ENCODE measurements around the gene GPR146.
"Not testable (repeated sequence)": the region's sequence is repeated elsewhere in the genome, so short reads cannot be mapped to it uniquely, and the experiment has no call there.

Gene GPR146

DNA sequence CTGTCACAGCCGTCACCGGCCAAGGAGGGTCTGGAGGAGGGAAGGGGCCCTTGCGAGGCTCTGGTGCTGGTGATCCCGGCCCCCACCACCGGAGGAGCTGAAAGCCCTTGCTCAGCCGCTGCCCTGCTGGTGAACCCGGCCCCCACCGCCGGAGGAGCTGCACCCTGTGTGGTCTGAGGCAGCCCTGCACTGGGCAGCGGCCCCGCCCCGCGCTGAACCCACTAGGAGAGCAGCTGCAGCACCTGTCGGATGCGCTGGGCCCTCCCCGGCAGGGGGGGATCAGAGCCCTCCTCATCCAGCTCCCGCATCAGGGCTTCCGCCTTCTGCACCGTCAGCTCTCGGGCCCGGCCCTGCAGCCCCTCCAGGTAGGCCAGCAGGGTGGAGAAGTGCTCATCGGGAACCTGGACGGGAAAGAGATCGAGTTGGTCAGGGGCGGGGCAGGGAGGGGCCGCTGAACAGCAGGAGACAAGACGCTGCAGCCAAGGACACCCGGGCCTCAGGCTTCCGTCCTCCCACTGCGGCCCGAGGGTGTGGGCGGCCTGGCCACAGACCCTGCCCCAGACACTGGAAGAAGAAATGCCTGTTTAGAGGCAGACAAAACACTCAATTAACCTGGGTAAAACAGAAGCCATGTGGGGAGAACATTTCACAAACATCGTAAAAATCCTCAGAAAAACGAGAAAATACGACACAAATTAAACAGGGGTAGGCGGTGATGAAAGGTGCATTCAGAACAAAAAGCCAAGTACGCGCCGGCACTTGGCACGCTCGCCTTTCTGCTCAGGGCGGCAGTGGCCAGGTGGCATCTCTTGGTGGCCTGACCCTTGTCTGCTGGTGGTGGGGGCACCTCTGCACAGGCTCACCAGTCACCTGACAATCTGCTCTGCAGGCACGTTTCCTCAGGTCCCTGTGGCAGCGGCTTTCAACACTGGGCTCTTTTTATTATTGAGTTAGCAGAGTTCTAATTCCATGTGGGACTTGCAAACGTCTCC, 46.6 kb upstream of the GPR146 start:
- no peak for TF ChIP-seq CTCF (IDR thresholded peaks at IDR 0.05)
- intact Hi-C loops (cut with DNase I; ENCODE audit: low total_unique reads) = no loop called here
- H3K36me3 ChIP-seq = peaks cover 0 to 65% (median 35%) of the 10 kb centered on the region in 3 donors
- peaks cover 0 to 10% (median 2%) of the 10 kb centered on the region in 4 donors for H3K4me1 ChIP-seq
- no peak overlapping the region for H3K4me3 ChIP-seq
- no peak for DNase-seq
- H3K27me3 ChIP-seq = peaks cover 0 to under 1% of the 10 kb centered on the region in 2 donors
- H3K9me3 ChIP-seq = no peaks in the 10 kb centered on the region
- H3K27ac ChIP-seq = no peak overlapping the region

GRCh38 chr7:999149-999879, 45.0 kb upstream of the GPR146 start:
- intact Hi-C loops (cut with DNase I; ENCODE audit: low total_unique reads) = no loop called here
- Histone ChIP-seq H3K9me3 (no peaks in the 10 kb centered on the region), H3K36me3 (peaks cover 0 to 72% (median 35%) of the 10 kb centered on the region in 3 donors), H3K27me3 (no peaks in the 10 kb centered on the region), H3K4me1 (no peaks in the 10 kb centered on the region), H3K4me3 (no peak overlapping the region), H3K27ac (no peak overlapping the region)
- TF ChIP-seq CTCF (IDR thresholded peaks at IDR 0.05) = no peak
- DNase-seq = no peak

GRCh38 chr7:999941-1000935, 44.1 kb upstream of the GPR146 start:
- no peaks in the 10 kb centered on the region for H3K9me3 ChIP-seq
- H3K4me3 ChIP-seq = no peak overlapping the region
- no peak overlapping the region for H3K27ac ChIP-seq
- DNase-seq = no peak
- no peaks in the 10 kb centered on the region for H3K4me1 ChIP-seq
- intact Hi-C loops (cut with DNase I; ENCODE audit: low total_unique reads) = no loop called here
- H3K36me3 ChIP-seq = peaks cover 0 to 75% (median 35%) of the 10 kb centered on the region in 3 donors
- TF ChIP-seq CTCF (IDR thresholded peaks at IDR 0.05) = no peak
- no peaks in the 10 kb centered on the region for H3K27me3 ChIP-seq

DNA sequence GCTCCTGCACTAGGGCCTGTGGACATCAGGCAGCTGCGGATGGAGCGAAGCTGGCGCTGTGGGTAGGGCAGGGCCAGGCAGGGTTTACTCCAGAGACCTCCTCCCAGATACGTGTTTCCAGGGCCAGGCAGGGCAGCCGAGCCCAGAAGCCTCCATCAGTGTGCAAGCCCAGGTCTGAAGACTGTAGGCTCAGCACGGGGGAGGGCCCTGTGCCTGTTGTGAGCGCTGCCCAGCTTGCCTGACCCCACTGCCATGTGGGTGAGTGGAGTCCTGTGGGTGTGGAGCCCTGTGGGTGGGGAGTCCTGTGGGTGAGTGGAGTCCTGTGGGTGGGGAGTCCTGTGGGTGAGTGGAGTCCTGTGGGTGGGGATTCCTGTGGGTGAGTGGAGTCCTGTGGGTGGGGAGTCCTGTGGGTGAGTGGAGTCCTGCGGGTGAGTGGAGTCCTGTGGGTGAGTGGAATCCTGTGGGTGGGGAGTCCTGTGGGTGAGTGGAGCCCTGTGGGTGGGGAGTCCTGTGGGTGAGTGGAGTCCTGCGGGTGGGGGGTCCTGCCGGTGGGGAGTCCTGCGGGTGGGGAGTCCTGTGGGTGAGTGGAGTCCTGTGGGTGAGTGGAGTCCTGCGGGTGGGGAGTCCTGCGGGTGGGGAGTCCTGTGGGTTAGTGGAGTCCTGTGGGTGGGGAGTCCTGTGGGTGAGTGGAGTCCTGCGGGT, 43.1 kb upstream of the GPR146 start:
- H3K27me3 ChIP-seq; H3K27ac ChIP-seq; H3K9me3 ChIP-seq; DNase-seq; H3K4me1 ChIP-seq; H3K4me3 ChIP-seq; intact Hi-C loops (cut with DNase I; ENCODE audit: low total_unique reads): not testable (repeated sequence)
- peaks cover 0 to 70% (median 32%) of the 10 kb centered on the region in 3 donors for H3K36me3 ChIP-seq

DNA sequence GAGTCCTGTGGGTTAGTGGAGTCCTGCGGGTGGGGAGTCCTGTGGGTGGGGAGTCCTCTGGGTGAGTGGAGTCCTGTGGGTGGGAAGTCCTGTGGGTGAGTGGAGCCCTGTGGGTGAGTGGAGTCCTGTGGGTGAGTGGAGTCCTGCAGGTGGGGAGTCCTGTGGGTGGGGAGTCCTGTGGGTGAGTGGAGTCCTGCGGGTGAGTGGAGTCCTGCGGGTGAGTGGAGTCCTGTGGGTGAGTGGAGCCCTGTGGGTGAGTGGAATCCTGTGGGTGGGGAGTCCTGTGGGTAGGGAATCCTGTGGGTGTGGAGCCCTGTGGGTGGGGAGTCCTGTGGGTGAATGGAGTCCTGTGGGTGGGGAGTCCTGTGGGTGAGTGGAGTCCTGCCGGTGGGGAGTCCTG, 42.3 kb upstream of the GPR146 start:
- H3K36me3 ChIP-seq = peaks cover 0 to 70% (median 25%) of the 10 kb centered on the region in 3 donors
- H3K4me3 ChIP-seq; H3K4me1 ChIP-seq; intact Hi-C loops (cut with DNase I; ENCODE audit: low total_unique reads); H3K27ac ChIP-seq; H3K9me3 ChIP-seq; DNase-seq; H3K27me3 ChIP-seq: not testable (repeated sequence)

DNA sequence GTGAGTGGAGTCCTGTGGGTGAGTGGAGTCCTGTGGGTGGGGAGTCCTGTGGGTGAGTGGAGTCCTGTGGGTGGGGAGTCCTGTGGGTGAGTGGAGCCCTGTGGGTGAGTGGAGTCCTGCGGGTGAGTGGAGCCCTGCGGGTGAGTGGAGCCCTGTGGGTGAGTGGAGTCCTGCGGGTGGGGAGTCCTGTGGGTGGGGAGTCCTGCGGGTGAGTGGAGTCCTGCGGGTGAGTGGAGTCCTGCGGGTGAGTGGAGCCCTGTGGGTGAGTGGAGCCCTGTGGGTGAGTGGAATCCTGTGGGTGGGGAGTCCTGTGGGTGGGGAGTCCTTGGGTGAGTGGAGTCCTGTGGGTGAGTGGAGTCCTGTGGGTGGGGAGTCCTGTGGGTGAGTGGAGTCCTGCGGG, 41.9 kb upstream of the GPR146 start:
- DNase-seq; H3K9me3 ChIP-seq; H3K4me1 ChIP-seq; H3K4me3 ChIP-seq; intact Hi-C loops (cut with DNase I; ENCODE audit: low total_unique reads); H3K27me3 ChIP-seq; H3K27ac ChIP-seq: not testable (repeated sequence)
- H3K36me3 ChIP-seq = peaks cover 0 to 70% (median 25%) of the 10 kb centered on the region in 3 donors
